Stimulated activated CD4-positive, alpha-beta T cell treated with anti-CD3 and anti-CD28 coated beads, Interleukin-4, amount 100 ng/mL, for 24 hours (primary cell): Measurements from ENCODE around the gene GRIA1.

Experiments used
- DNase-seq: peaks from one replicate; pipeline ENCODE4 v3.0.0-alpha.2; 2020

The GRIA1 gene

GRCh38 chr5:153552886-153553285, 62.4 kb downstream of the GRIA1 start:
- no peak for DNase-seq

- no peak for DNase-seq
Observed at GRCh38 chr5:153555420-153556114, 65.1 kb downstream of the GRIA1 start.

GRCh38 chr5:153558957-153559356, 68.5 kb downstream of the GRIA1 start:
- no peak for DNase-seq

GRCh38 chr5:153559926-153560325, 69.5 kb downstream of the GRIA1 start:
- DNase-seq = no peak

GRCh38 chr5:153562189-153562588, 71.7 kb downstream of the GRIA1 start:
- DNase-seq = no peak

GRCh38 chr5:153565822-153566221, 75.4 kb downstream of the GRIA1 start:
- no peak for DNase-seq

- DNase-seq = no peak
Observed at GRCh38 chr5:153569036-153569435, 78.6 kb downstream of the GRIA1 start.

- DNase-seq = no peak
Observed at GRCh38 chr5:153571162-153571561, 80.7 kb downstream of the GRIA1 start.

GRCh38 chr5:153572411-153573145, 82.1 kb downstream of the GRIA1 start:
- DNase-seq = no peak

- DNase-seq = no peak
Observed at GRCh38 chr5:153573326-153574033, 83.0 kb downstream of the GRIA1 start.

GRCh38 chr5:153584126-153584959, 93.9 kb downstream of the GRIA1 start:
- no peak for DNase-seq

- no peak for DNase-seq
Observed at GRCh38 chr5:153584960-153585359, 94.5 kb downstream of the GRIA1 start.

GRCh38 chr5:153585622-153586277, 95.3 kb downstream of the GRIA1 start:
- DNase-seq = no peak

GRCh38 chr5:153592081-153592480, 101.6 kb downstream of the GRIA1 start:
- no peak for DNase-seq

- DNase-seq = no peak
Observed at GRCh38 chr5:153594785-153595184, 104.3 kb downstream of the GRIA1 start.

GRCh38 chr5:153598099-153598498, 107.6 kb downstream of the GRIA1 start:
- DNase-seq = no peak

- DNase-seq = no peak
Observed at GRCh38 chr5:153601377-153601776, 110.9 kb downstream of the GRIA1 start.

GRCh38 chr5:153605386-153605785, 114.9 kb downstream of the GRIA1 start:
- DNase-seq = no peak

GRCh38 chr5:153610009-153610408, 119.5 kb downstream of the GRIA1 start:
- DNase-seq = no peak

- no peak for DNase-seq
Observed at GRCh38 chr5:153610811-153611210, 120.3 kb downstream of the GRIA1 start.

- no peak for DNase-seq
Observed at GRCh38 chr5:153613144-153613543, 122.7 kb downstream of the GRIA1 start.

- no peak for DNase-seq
Observed at GRCh38 chr5:153613672-153614071, 123.2 kb downstream of the GRIA1 start.
